ENCODE results near the gene HELZ2.
A peak's percentile ranks its signal among the peaks of the same experiment; 100 is the strongest.

The HELZ2 gene

DNA sequence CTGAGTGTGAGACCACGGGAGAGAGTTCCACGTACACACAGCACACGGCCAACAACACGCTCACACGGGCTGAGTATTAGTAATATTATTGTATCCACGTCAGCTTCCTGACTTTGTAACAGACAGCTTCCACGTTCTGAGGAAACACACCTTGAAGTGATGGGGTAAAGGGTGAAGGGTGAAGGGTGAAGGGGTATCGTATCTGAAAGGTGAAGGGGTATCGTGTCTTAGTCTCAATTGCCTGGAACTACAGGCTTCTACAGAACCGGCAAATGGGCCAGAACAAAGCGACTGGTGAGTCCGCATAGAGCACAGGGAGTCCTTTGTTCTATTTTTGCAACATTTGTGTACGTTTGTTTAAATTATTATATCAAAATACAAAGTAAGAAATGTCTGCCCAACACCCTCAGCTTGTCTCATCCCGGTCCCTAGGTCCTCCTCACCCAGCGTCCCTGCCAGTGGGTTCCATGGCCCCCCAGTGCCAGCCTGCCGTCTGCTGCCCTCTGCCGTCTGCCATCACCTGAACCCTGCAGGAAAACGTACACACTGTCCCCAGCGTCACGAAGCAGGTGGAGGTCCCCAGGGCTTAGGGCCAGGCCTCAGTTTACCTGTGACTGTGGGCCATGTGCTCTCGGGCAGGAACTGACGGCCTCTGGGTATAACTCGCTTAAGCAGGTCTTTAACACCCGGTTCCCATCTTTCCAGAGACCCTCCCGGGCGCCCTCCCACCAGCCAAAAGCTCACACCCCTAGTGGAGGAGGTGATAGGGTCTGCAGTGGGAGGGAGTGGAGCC lies 4.4 kb upstream of the HELZ2 start:
- ChIA-PET POLR2A (no interaction called here), CTCF (no interaction called here)
- no peak for DNase-seq (ENCODE audit: extremely low spot score)
- TF ChIP-seq NFRKB (IDR thresholded peaks at IDR 0.05) (no peak), CTBP1 (IDR thresholded peaks at IDR 0.05; ENCODE audit: borderline replicate concordance) (no peak), FOXM1 (IDR thresholded peaks at IDR 0.05; ENCODE audit: borderline replicate concordance) (no peak), ELF4 (IDR thresholded peaks at IDR 0.05) (no peak), L3MBTL2 (conservative IDR thresholded peaks at IDR 0.05) (no peak), SP1 (IDR thresholded peaks at IDR 0.05) (no peak), SUZ12 (IDR thresholded peaks at IDR 0.05) (no peak), LEF1 (IDR thresholded peaks at IDR 0.05; ENCODE audit: borderline replicate concordance) (no peak), HDGF (IDR thresholded peaks at IDR 0.05; ENCODE audit: borderline replicate concordance) (no peak), FOXK2 (IDR thresholded peaks at IDR 0.05) (no peak), ARNT (IDR thresholded peaks at IDR 0.05) (no peak), ZNF384 (IDR thresholded peaks at IDR 0.05) (no peak), TARDBP (IDR thresholded peaks at IDR 0.05) (no peak), FOXA1 (IDR thresholded peaks at IDR 0.05) (no peak)
- TF ChIP-seq, protein P1, sequence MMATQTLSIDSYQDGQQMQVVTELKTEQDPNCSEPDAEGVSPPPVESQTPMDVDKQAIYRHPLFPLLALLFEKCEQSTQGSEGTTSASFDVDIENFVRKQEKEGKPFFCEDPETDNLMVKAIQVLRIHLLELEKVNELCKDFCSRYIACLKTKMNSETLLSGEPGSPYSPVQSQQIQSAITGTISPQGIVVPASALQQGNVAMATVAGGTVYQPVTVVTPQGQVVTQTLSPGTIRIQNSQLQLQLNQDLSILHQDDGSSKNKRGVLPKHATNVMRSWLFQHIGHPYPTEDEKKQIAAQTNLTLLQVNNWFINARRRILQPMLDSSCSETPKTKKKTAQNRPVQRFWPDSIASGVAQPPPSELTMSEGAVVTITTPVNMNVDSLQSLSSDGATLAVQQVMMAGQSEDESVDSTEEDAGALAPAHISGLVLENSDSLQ (IDR thresholded peaks at IDR 0.05): no peak

DNA sequence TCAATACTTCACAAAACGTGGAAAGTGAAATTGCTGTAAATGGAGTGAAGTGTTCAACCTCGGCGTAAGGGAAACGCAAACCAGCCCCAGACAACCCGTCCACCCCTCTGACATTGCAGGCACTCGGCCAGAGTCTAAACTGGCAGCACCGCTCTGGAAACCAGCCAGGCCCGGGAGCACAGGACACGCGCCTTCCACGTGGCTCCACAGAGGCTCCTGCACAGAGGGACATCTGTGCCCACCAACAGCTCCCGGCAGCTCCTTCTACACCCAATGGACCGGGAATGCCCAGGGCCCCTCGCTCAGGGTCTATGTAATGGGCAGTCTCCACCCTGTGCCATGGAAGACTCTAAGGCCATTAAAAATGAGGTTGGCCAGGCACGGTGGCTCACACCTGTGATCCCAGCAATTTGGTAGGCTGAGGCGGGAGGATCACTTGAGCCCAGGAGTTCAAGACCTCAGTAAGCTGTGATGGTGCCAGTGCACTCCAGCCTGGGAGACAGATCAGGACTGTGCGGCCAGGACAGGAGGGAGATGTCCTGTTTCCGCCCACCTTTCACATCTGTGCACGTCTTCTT lies 3.4 kb upstream of the HELZ2 start:
- no peak for TF ChIP-seq NFRKB (IDR thresholded peaks at IDR 0.05)
- no peak for TF ChIP-seq HDGF (IDR thresholded peaks at IDR 0.05; ENCODE audit: borderline replicate concordance)
- TF ChIP-seq ELF4 (IDR thresholded peaks at IDR 0.05): no peak
- TF ChIP-seq FOXK2 (IDR thresholded peaks at IDR 0.05): no peak
- TF ChIP-seq CTBP1 (IDR thresholded peaks at IDR 0.05; ENCODE audit: borderline replicate concordance): no peak
- CTCF ChIA-PET: no interaction called here

DNA sequence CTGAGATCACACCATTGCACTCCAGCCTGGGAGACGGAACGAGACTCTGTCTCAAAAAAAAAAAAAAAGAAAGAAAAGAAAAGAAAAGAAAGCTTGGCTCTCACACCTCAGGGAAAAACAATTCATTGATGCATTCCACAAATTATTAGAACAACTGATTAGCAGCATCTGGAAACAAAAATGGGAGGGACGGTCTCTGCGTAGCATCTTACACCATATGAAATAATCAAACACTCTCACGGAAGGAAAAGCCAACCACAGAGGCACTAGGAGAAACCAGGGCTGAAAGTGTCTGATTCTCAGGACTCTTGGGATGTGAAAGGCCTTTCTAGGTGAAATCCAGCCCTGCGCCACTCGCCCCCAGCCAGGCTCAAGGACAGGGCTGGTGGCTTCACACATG lies 2.3 kb upstream of the HELZ2 start:
- no peak for DNase-seq (ENCODE audit: extremely low spot score)
- CTCF ChIA-PET: interaction anchor here (0.6 kb wide), 1 partner anchor 12 kb away, joined by 3 read pairs; no protein-coding TSS in a partner anchor
- POLR2A ChIA-PET: no interaction called here
- TF ChIP-seq FOXA1 (IDR thresholded peaks at IDR 0.05) (no peak), TARDBP (IDR thresholded peaks at IDR 0.05) (no peak), SP1 (IDR thresholded peaks at IDR 0.05) (no peak), SUZ12 (IDR thresholded peaks at IDR 0.05) (no peak), L3MBTL2 (conservative IDR thresholded peaks at IDR 0.05) (no peak), HDGF (IDR thresholded peaks at IDR 0.05; ENCODE audit: borderline replicate concordance) (no peak), ARNT (IDR thresholded peaks at IDR 0.05) (no peak), BHLHE40 (IDR thresholded peaks at IDR 0.05; ENCODE audit: borderline replicate concordance) (no peak), ELF4 (IDR thresholded peaks at IDR 0.05) (no peak), ZNF384 (IDR thresholded peaks at IDR 0.05) (no peak), FOXK2 (IDR thresholded peaks at IDR 0.05) (no peak), NFRKB (IDR thresholded peaks at IDR 0.05) (no peak)
- TF ChIP-seq, protein P1 (IDR thresholded peaks at IDR 0.05): no peak

More for the DNA sequence above, 3.4 kb upstream of the HELZ2 start:
- POLR2A ChIA-PET: no interaction called here
- DNase-seq (ENCODE audit: extremely low spot score): no peak

DNA sequence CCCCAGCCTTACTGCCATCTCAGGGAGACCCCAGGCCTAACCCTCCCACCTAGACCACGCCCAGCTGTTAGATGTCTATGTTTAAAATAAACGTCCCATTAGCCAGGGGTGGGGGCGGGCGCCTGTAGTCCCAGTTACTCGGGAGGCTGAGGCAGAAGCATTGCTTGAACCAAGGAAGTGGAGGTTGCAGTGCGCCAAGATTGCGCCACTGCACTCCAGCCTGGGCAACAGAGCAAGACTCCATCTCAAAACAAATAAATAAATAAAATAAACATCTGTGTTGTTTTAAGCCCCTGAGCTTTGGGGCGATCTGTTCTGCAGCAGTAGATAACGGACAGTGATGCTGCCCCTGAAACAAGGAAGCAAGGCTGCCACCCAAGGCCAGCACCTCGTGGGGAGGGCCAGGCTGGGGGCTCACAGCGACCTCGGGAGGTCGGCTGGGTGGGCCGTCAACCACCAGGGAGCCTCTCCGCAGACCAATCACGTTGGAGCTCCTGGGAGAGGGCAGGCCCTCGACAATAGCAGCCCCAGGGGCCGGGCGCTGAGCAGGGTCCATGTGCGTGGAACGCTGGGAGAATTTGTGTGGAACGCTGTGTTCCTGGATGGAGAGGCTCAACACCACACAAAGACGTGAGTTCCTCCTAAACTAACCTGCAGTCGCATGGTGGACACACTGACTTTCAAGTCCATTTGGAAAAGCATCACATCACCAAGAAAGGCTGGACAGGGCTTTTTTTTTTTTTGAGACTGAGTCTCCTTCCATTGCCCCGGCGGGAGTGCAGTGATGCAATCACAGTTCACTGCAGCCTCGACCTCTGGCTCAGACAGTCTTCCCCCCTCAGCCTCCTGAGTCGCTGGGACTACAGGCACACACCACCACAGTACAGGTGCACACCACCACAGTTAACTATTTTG lies 1.0 kb upstream of the HELZ2 start:
- ChIA-PET CTCF (interaction anchor here (0.6 kb wide), 1 partner anchor 702 kb away, joined by 4 read pairs; no protein-coding TSS in a partner anchor), POLR2A (interaction anchor here (0.6 to 2.0 kb wide), 11 partner anchors 13 to 83 kb away, joined by 3 to 10 read pairs (median 5); partner anchors contain the start of genes GMEB2 and RTEL1)
- TF ChIP-seq ARNT (IDR thresholded peaks at IDR 0.05): no peak
- TF ChIP-seq ZNF384 (IDR thresholded peaks at IDR 0.05): peak; percentile 92
- no peak for DNase-seq (ENCODE audit: extremely low spot score)

DNA sequence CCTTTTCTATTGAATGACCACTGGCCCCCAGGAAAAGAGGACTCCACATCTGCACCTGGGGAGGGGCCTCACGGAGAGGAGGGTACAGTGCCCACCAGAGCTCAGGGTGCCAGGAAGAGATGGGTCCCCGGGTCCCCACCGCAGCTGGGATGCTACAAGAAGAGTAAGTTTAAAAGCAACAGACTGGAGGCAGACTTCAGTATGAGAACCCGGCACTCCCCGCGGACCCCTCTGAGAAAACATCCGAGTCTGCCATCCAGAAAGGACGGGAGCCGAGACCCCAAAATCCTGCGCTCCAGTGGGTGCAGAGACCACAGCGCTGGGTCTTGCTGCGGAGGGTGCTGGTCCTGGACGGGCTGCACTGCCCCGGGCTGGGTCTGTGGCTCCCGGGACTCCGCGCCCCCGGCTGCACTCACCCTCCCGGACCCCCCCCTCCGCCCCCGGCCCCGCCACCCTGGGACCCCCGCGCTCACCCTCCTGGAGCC lies 350 bp downstream of the HELZ2 start:
- no peak for DNase-seq (ENCODE audit: extremely low spot score)
- ChIA-PET CTCF (no interaction called here), POLR2A (interaction anchor here (0.9 to 2.0 kb wide), 9 partner anchors 9 to 135 kb away, joined by 3 to 10 read pairs (median 5); partner anchors contain the start of genes ARFRP1, RTEL1 and ZGPAT)
- TF ChIP-seq ZNF384 (IDR thresholded peaks at IDR 0.05) (no peak), FOXK2 (IDR thresholded peaks at IDR 0.05) (no peak)

DNA sequence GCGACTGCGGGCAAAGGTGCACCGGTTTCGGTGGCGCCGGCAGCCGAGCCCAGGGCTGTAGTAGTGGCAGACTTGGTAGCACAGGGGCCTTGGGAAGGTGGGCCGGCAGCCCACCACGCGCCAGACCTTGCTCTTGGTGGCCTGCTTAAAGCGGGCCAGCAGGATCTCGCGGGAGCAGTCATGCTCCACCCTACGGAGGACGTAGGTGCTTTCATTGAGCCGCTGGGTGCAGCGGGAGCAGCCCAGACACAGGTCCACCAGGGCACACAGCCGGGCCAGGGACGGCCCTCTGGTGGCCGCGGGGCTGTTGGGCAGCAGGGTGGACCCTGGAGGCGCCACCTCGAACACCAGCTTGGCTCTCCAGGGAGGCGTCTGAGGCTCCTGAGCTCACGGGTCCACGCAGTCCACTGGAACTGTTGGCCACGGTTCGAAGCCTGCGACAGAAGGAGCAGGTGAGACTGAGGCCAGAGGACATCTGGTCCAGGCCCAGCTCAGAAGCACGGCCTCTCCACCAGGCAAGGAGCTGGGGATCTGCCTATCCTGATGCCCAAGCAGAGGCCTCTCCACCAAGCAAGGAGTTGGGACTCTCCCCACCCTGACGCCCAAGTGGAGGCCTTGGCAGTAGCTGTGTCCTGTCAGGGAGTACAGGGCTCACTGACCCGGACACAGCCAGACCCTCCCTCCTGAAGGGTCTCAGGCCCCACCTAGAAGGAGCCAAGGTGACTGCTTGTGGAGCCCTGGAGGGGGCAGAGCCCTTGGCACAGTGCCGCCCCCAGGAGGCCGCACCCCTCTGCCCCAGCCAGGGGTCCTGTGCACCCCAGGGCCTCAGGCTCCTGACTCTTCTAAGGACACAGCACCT lies 1.0 kb downstream of the HELZ2 start:
- TF ChIP-seq ARNT (IDR thresholded peaks at IDR 0.05): no peak
- TF ChIP-seq LEF1 (IDR thresholded peaks at IDR 0.05; ENCODE audit: borderline replicate concordance): no peak
- TF ChIP-seq FOXA1 (IDR thresholded peaks at IDR 0.05): no peak
- TF ChIP-seq L3MBTL2 (conservative IDR thresholded peaks at IDR 0.05): no peak
- no peak for TF ChIP-seq ZNF384 (IDR thresholded peaks at IDR 0.05)
- TF ChIP-seq TARDBP (IDR thresholded peaks at IDR 0.05): no peak
- TF ChIP-seq BHLHE40 (IDR thresholded peaks at IDR 0.05; ENCODE audit: borderline replicate concordance): no peak
- no peak for TF ChIP-seq CTBP1 (IDR thresholded peaks at IDR 0.05; ENCODE audit: borderline replicate concordance)
- TF ChIP-seq, protein P1 (IDR thresholded peaks at IDR 0.05): no peak
- TF ChIP-seq HDGF (IDR thresholded peaks at IDR 0.05; ENCODE audit: borderline replicate concordance): no peak
- TF ChIP-seq ELF4 (IDR thresholded peaks at IDR 0.05): no peak
- ChIA-PET POLR2A (interaction anchor here (1.2 to 2.0 kb wide), 4 partner anchors 23 to 135 kb away, joined by 3 to 8 read pairs (median 4); partner anchors contain the start of genes ARFRP1 and ZGPAT), CTCF (no interaction called here)
- peak; percentile 31 for DNase-seq (ENCODE audit: extremely low spot score)
